Common myeloid progenitor, CD34-positive (primary cell): ENCODE results near the gene GNAL.

Experiments
- CTCF ChIA-PET: fragments of 350-600 bp; sonication (Branson Sonifier 250); formaldehyde crosslinking; loops from one replicate; lab custom pipeline; 2021; ENCODE audit warnings: antibody characterized with exemption; lab: Charles Lee
- POLR2A ChIA-PET: fragments of 350-600 bp; sonication (Branson Sonifier 250); formaldehyde crosslinking; loops from one replicate; lab custom pipeline; 2021; ENCODE audit warnings: antibody characterized with exemption; lab: Charles Lee
- DNase-seq, 3 donors: peaks; one replicate each; pipeline versions ENCODE4 v3.0.0 to v3.0.0-alpha.2; 2013
- H3K27ac ChIP-seq, 2 experiments: 1 replicate in 1 of 2; 2 replicates in 1 of 2; pipeline ENCODE4 v1.7.0; 2013; ENCODE audit warnings: inconsistent platforms in 2 of 2, low read length in 2 of 2, mild to moderate bottlenecking in 2 of 2, low read depth in 1 of 2, moderate library complexity in 1 of 2; ENCODE audit not compliant: severe bottlenecking in 2 of 2, insufficient read depth in 1 of 2, poor library complexity in 1 of 2
- H3K27me3 ChIP-seq, 5 experiments: replicated peaks in 2 of 5; 1 replicate in 3 of 5; 2 replicates in 2 of 5; pipeline versions ENCODE4 v1.6.1 to v1.7.0; 2013; ENCODE audit warnings: low read length in 4 of 5, mild to moderate bottlenecking in 2 of 5, moderate library complexity in 2 of 5, inconsistent platforms in 1 of 5; ENCODE audit not compliant: insufficient read depth in 5 of 5, control insufficient read depth in 4 of 5
- H3K36me3 ChIP-seq, 4 experiments: 1 replicate in 2 of 4; 2 replicates in 2 of 4; pipeline versions ENCODE4 v1.6.1 to v1.7.0; 2013; ENCODE audit warnings: low read length in 3 of 4, control low read depth in 1 of 4, mild to moderate bottlenecking in 1 of 4; ENCODE audit not compliant: control insufficient read depth in 4 of 4, insufficient read depth in 4 of 4
- H3K4me1 ChIP-seq, 4 experiments: 1 replicate in 3 of 4; 2 replicates in 1 of 4; pipeline versions ENCODE4 v1.6.1 to v1.7.1; 2013; ENCODE audit warnings: low read length in 3 of 4, mild to moderate bottlenecking in 3 of 4, control low read depth in 1 of 4, inconsistent platforms in 1 of 4, moderate library complexity in 1 of 4; ENCODE audit not compliant: control insufficient read depth in 4 of 4, insufficient read depth in 4 of 4; ENCODE audit errors: control extremely low read depth in 1 of 4
- H3K4me3 ChIP-seq, 7 experiments: 1 replicate in 4 of 7; 2 replicates in 3 of 7; pipeline versions ENCODE4 v1.5.1 to v1.7.0; 2013; ENCODE audit warnings: mild to moderate bottlenecking in 7 of 7, low read length in 6 of 7, moderate library complexity in 6 of 7, inconsistent platforms in 2 of 7, low read depth in 2 of 7, control low read depth in 1 of 7; ENCODE audit not compliant: insufficient read depth in 4 of 7, control insufficient read depth in 1 of 7; ENCODE audit errors: extremely low read depth in 1 of 7
- H3K9me3 ChIP-seq, 5 experiments: 1 replicate in 4 of 5; 2 replicates in 1 of 5; pipeline versions ENCODE4 v1.6.1 to v1.7.1; 2013; ENCODE audit warnings: low read length in 4 of 5, mild to moderate bottlenecking in 2 of 5, inconsistent platforms in 1 of 5, low read depth in 1 of 5, moderate library complexity in 1 of 5; ENCODE audit not compliant: control insufficient read depth in 4 of 5, insufficient read depth in 2 of 5; ENCODE audit errors: control extremely low read depth in 1 of 5
- WGBS: methylation state at CpG from one replicate; pipeline ENCODE4 v1.1.5; 2013; ENCODE audit not compliant: insufficient coverage; 5-methylcytosine and 5-hydroxymethylcytosine counted together

The GNAL gene

DNA sequence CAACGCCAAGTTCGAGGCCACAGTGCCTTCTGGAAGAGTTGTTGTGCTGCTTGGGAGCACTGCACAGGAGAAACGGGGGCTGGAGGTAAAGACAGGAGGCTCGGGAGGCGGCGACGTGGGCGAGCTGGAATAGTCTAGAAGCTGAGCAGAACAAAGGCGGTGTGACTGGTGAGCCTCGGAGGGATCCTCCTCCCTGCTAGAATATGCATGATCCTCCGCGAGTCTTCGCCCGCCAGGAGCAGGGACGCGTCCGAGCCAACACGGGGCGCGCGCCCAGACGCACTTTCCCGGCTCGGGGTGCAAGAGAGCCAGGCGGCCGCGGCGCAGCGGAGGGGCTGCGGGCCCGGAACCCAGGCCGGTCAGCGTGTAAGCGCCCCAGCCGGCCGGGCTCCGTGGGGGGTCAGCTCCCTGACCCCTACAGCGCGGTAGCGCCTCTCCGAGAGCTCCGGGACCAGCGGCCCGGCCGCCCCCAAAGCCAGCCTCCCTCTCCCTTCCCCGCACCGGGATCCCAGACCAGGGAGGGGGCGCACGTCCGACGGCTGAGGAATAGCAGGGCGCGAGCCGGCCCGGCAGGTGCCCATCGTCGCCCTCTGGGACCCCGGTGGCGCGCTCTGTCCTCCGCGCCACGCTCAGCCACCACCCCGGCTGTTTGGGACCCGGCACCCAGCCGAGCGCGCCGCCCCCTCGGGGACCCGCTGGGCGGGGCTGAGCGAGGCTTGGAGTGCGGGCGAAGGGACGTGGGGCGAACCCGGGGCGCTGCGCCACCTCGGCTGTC lies 62.5 kb downstream of the GNAL start:
- ChIA-PET POLR2A (no interaction called here), CTCF (interaction anchor here (0.8 kb wide), 1 partner anchor 9 kb away, joined by 3 read pairs; no protein-coding TSS in a partner anchor)
- no peak for DNase-seq
- no peaks in the 10 kb centered on the region for H3K9me3 ChIP-seq
- no peak overlapping the region for H3K27ac ChIP-seq
- H3K4me3 ChIP-seq, result peak overlapping the region in 3 of 7 experiments; percentile 55 to 60 (median 55)
- H3K27me3 ChIP-seq, result peaks cover 15 to 86% (median 42%) of the 10 kb centered on the region in 5 experiments
- peaks cover 2 to 17% (median 8%) of the 10 kb centered on the region in 4 experiments for H3K4me1 ChIP-seq
- H3K36me3 ChIP-seq, result no peaks in the 10 kb centered on the region
- WGBS, result 5% methylated on average over 81 of the region's 81 CpGs

DNA sequence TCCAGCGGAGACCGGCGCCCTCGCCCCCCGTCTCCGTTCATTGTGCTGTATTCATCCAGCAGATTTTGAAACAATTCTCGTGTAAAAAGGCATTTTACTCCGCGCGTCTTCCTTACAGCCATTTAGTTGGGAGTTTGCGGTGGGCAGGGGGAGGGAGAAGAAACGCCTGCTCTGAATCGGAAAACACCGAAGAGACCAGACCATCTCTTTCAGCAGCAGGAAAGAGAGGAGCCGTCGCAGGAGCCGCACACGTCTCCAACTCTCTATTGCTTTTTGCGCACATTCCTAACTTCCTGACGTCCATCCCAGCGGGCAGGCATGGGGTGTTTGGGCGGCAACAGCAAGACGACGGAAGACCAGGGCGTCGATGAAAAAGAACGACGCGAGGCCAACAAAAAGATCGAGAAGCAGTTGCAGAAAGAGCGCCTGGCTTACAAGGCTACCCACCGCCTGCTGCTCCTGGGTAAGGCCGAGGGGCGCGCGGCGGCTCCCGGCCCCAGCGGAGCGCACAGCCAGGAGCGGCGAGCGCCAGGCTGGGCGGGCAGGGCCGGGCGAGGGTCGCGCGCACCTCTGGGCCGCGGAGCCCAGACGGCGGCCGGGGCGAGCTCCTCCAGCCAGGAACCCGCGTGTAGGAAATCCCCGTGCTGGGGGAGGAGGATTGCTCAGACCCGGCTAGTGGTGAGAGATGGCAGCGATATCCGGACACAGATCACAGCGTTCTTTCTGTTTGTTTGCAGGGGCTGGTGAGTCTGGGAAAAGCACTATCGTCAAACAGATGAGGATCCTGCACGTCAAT lies 63.2 kb downstream of the GNAL start:
- Histone ChIP-seq H3K27me3 (peaks cover 12 to 87% (median 40%) of the 10 kb centered on the region in 5 experiments), H3K36me3 (no peaks in the 10 kb centered on the region), H3K4me1 (peaks cover 2 to 17% (median 8%) of the 10 kb centered on the region in 4 experiments), H3K27ac (no peak overlapping the region), H3K4me3 (peak overlapping the region in 5 of 7 experiments; percentile 32 to 60 (median 55)), H3K9me3 (no peaks in the 10 kb centered on the region)
- 2% methylated on average over 45 of the region's 64 CpGs for WGBS
- DNase-seq, result peak; percentile 36 to 72 (median 68)
- ChIA-PET CTCF (no interaction called here), POLR2A (no interaction called here)

DNA sequence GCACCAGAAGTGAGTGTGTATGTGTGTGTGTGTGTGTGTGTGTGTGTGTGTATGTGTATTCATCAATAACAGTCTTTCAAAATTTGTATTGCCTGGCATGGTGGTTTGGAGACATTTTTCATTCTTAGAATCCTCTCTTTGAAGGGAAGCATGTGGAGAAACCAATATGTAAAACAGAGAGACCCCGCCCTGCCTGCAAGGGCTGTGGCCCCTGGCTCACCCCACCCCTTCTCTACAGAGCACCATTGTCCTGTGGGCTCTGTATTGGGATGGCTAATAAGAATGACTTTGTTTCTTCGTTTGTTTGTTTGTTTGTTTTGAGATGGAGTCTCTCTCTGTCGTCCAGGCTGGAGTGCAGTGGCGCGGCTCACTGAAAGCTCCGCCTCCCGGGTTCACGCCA lies 65.9 kb downstream of the GNAL start:
- DNase-seq, result no peak
- Histone ChIP-seq H3K27ac (no peak overlapping the region), H3K36me3 (no peaks in the 10 kb centered on the region), H3K9me3 (no peaks in the 10 kb centered on the region), H3K27me3 (peaks cover 12 to 71% (median 33%) of the 10 kb centered on the region in 5 experiments), H3K4me1 (peaks cover 2 to 17% (median 8%) of the 10 kb centered on the region in 4 experiments), H3K4me3 (no peak overlapping the region)
- WGBS, result 79% methylated on average over 4 of the region's 8 CpGs
- ChIA-PET CTCF (no interaction called here), POLR2A (no interaction called here)

DNA sequence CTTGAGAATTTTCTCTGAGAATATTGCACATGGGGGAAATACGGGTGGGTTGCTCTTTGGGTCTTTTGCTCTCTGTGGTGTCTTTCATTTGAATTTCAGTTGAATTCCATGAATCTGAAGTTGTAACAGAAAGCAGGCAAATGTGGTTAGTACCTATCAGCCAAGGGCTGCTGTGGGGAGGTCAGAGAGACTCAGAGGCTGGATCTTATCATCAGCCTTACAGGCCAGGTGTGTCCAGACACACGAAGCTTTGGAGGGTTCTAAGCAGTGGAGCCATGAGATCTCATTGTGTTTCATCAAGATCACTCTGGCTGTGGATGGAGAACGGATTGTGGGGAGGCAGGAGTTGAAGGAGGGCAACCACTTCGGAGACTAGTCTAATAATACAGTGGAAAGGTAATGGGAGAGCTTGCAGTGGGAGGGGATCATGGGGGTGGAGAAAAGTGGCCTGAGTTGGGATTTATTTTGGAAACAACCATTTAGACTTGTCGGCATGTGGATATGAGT lies 68.1 kb downstream of the GNAL start:
- CTCF ChIA-PET, result no interaction called here

DNA sequence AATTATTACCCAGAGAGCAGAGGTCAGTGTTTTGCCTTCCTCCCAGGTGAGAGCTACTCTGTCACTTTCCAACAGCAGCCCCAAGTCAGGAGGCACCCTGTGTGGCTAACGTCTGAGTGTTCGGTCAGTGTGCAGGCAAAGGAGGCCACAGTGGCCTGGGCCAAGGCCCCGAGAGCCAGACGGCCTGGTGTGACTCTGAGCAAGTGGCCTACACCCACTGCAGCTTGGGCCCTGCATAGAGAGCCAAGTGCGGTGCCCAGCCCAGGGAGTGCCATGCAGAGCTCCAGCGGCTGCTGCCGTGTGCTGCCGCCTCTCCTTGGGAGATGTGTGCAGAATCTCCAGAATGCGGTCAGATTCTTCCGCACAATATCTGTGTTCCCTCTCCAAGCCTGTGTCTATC lies 70.4 kb downstream of the GNAL start:
- H3K4me3 ChIP-seq, result no peak overlapping the region
- ChIA-PET POLR2A (no interaction called here), CTCF (interaction anchor here (1.0 kb wide), 1 partner anchor 103 kb away, joined by 3 read pairs; no protein-coding TSS in a partner anchor)
- no peak for DNase-seq
- H3K36me3 ChIP-seq, result no peaks in the 10 kb centered on the region
- no peak overlapping the region for H3K27ac ChIP-seq
- peaks cover 5 to 27% (median 14%) of the 10 kb centered on the region in 5 experiments for H3K27me3 ChIP-seq
- H3K9me3 ChIP-seq, result no peaks in the 10 kb centered on the region
- H3K4me1 ChIP-seq, result no peaks in the 10 kb centered on the region
- 100% methylated on average over 9 of the region's 10 CpGs for WGBS

More for the DNA sequence above, 68.1 kb downstream of the GNAL start:
- H3K9me3 ChIP-seq, result no peaks in the 10 kb centered on the region
- POLR2A ChIA-PET, result no interaction called here
- no peaks in the 10 kb centered on the region for H3K36me3 ChIP-seq
- H3K27ac ChIP-seq, result no peak overlapping the region
- no peak for DNase-seq
- 85% methylated on average over 4 of the region's 5 CpGs for WGBS
- H3K4me1 ChIP-seq, result peaks cover 2 to 8% (median 5%) of the 10 kb centered on the region in 4 experiments
- no peak overlapping the region for H3K4me3 ChIP-seq
- H3K27me3 ChIP-seq, result peaks cover 12 to 50% (median 20%) of the 10 kb centered on the region in 5 experiments

DNA sequence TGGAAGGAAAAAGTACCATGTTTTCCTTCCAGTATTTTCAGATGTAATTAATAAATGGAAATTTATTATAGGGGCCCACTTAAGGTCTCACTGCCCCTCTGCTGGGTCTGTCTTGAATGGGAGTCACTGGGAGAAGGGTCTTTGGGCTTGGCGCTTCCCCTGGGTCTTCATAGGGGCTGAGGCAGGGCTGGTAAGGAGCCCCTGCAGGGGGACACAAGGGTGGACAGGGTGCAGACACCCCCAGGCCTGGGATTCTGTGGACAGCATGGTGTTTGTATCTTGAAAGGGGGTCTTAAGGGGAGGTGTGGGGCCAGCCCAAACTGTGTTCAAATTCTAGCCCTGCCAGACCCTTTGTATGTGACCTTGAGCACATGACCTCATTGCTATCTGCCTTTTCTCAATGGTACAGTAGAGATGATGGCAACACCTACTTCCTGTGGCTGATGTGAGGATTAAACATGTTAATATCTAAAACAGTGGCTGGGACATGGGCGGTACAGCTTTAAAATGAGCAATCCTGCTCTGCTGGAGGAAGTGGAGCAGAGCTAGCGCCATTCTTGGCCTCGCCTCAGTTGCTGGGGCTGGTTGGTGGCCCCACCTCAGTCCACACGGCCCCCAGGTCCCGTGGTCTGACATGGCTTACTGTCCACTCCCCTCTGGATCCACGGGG lies 71.6 kb downstream of the GNAL start:
- 98% methylated on average over 5 of the region's 7 CpGs for WGBS
- CTCF ChIA-PET, result no interaction called here
- Histone ChIP-seq H3K36me3 (no peaks in the 10 kb centered on the region), H3K4me1 (no peaks in the 10 kb centered on the region), H3K27ac (no peak overlapping the region), H3K9me3 (no peaks in the 10 kb centered on the region), H3K27me3 (peaks cover 5 to 17% (median 15%) of the 10 kb centered on the region in 5 experiments), H3K4me3 (no peak overlapping the region)
- no peak for DNase-seq
- POLR2A ChIA-PET, result no interaction called here
